GM23248 (cell line): ENCODE results near the gene CENPL.
"Not testable (repeated sequence)": the region's sequence is repeated elsewhere in the genome, so short reads cannot be mapped to it uniquely, and the experiment has no call there.

Source experiments
- EZH2 ChIP-seq: fragments of 200-600 bp; sonication (generic); IDR thresholded peaks from 2 replicates; pipeline ENCODE4 v1.6.1; 2018; ENCODE audit warnings: antibody characterized with exemption, mild to moderate bottlenecking; ENCODE audit not compliant: insufficient read depth, poor library complexity, severe bottlenecking
- EZH2phosphoT487 ChIP-seq: fragments of 200-600 bp; sonication (generic); IDR thresholded peaks from 2 replicates; pipeline ENCODE4 v1.6.1; 2018; ENCODE audit warnings: antibody characterized with exemption, moderate library complexity, mild to moderate bottlenecking, low read depth; ENCODE audit not compliant: insufficient read depth

GRCh38 chr1:173764331-173764730 is 60.4 kb downstream of the CENPL start:
- TF ChIP-seq EZH2phosphoT487, EZH2: not testable (repeated sequence)
